Breast epithelium (tissue), 4 donors: ENCODE results near the gene MTR. TPM values are rescaled to one million over a fixed set of nuclear protein-coding genes. Genes with fewer than 3 reads are reported as not detected.

ENCODE experiments used
- DNase-seq, 2 donors: peaks; one replicate each; pipeline ENCODE4 v3.0.0-alpha.2; 2019; ENCODE audit warnings: low spot score in 2 of 2
- H3K27ac ChIP-seq, 2 donors: fragments of 200-600 bp; sonication (generic) in 1 of 2; one replicate each; pipeline ENCODE4 v1.5.1; 2016 to 2019; ENCODE audit warnings: mild to moderate bottlenecking in 1 of 2
- H3K27me3 ChIP-seq, 2 donors: fragments of 200-600 bp; sonication (generic) in 1 of 2; one replicate each; pipeline versions ENCODE4 v1.5.1 to v1.6.0; 2017 to 2019; ENCODE audit warnings: control low read depth in 1 of 2, mild to moderate bottlenecking in 1 of 2
- H3K36me3 ChIP-seq: fragments of 200-600 bp; one replicate; pipeline ENCODE4 v1.5.1; 2019
- H3K4me1 ChIP-seq, 2 donors: fragments of 200-600 bp; sonication (generic); one replicate each; pipeline ENCODE4 v1.5.1; 2016 to 2019; ENCODE audit warnings: control low read depth in 1 of 2
- H3K4me3 ChIP-seq, 3 donors: fragments of 200-600 bp; sonication (generic); 1 replicate in 2 of 3; 2 replicates in 1 of 3; pipeline ENCODE4 v1.5.1; 2016 to 2019; ENCODE audit warnings: mild to moderate bottlenecking in 3 of 3, moderate library complexity in 2 of 3
- H3K9me3 ChIP-seq, 2 donors: fragments of 200-600 bp; sonication (generic) in 1 of 2; one replicate each; pipeline ENCODE4 v1.5.1; 2016 to 2019; ENCODE audit warnings: control low read depth in 1 of 2
- CTCF ChIP-seq, 3 donors: fragments of 450-650 bp; IDR thresholded peaks; one replicate each; pipeline ENCODE4 v1.5.1; 2016 to 2017; ENCODE audit warnings: antibody characterized with exemption in 3 of 3, mild to moderate bottlenecking in 3 of 3, moderate library complexity in 3 of 3
- POLR2A ChIP-seq: fragments of 450-650 bp; IDR thresholded peaks from one replicate; pipeline ENCODE4 v1.6.1; 2016; ENCODE audit warnings: antibody characterized with exemption, mild to moderate bottlenecking, moderate library complexity
- POLR2AphosphoS5 ChIP-seq, 3 donors: sonication (generic); formaldehyde crosslinking; IDR thresholded peaks; one replicate each; pipeline ENCODE4 v1.6.1; 2017; ENCODE audit warnings: antibody characterized with exemption in 3 of 3
- intact Hi-C: fragments of 100-400 bp; cut with DNase I; formaldehyde crosslinking; loops from one replicate; pipeline ENCODE4 v1.15.1; 2023; ENCODE audit warnings: low total_unique reads
- total RNA-seq, 3 donors: library from RNA; depleted of rRNA; stranded (reverse); fragments of >200 nt; gene quantifications; one replicate each; pipeline ENCODE4 v1.1.0, GENCODE V29; 2016

Gene MTR
- total RNA-seq, 3 donors from 2014 or later = 30.5 to 32.3 (median 31.7) TPM

DNA sequence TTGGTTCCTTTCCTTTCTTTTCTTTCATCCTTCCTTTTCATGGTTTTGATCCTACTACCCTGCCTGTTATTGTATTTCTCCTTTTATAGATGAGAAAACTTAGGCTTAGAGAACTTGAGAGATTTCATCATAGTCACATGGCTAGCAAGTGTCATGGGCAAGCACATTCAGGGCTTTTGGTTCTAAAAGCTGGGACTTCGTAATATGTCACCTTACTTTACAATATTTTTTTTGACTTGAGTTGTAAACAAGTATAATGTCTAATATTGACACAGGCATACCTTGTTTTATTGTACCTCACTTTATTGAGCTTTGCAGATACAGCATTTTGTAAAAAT lies 70.7 kb downstream of the MTR start:
- TF ChIP-seq POLR2A (no peak), POLR2AphosphoS5 (IDR thresholded peaks at IDR 0.05) (no peak), CTCF (IDR thresholded peaks at IDR 0.05) (no peak)
- no peak for DNase-seq
- H3K4me1 ChIP-seq = no peaks in the 10 kb centered on the region
- H3K36me3 ChIP-seq = no peaks in the 10 kb centered on the region
- H3K27me3 ChIP-seq = no peaks in the 10 kb centered on the region
- intact Hi-C loops = no loop called here
- H3K4me3 ChIP-seq = no peak overlapping the region
- H3K27ac ChIP-seq = no peak overlapping the region
- H3K9me3 ChIP-seq = no peaks in the 10 kb centered on the region

GRCh38 chr1:236868625-236869467 lies 73.8 kb downstream of the MTR start:
- Histone ChIP-seq H3K27ac (no peak overlapping the region), H3K36me3 (no peaks in the 10 kb centered on the region), H3K27me3 (no peaks in the 10 kb centered on the region), H3K9me3 (no peaks in the 10 kb centered on the region), H3K4me1 (no peaks in the 10 kb centered on the region), H3K4me3 (no peak overlapping the region)
- intact Hi-C loops = no loop called here
- TF ChIP-seq POLR2AphosphoS5 (IDR thresholded peaks at IDR 0.05) (no peak), CTCF (IDR thresholded peaks at IDR 0.05) (peak; percentile 34 to 81 (median 66)), POLR2A (no peak)
- no peak for DNase-seq

DNA sequence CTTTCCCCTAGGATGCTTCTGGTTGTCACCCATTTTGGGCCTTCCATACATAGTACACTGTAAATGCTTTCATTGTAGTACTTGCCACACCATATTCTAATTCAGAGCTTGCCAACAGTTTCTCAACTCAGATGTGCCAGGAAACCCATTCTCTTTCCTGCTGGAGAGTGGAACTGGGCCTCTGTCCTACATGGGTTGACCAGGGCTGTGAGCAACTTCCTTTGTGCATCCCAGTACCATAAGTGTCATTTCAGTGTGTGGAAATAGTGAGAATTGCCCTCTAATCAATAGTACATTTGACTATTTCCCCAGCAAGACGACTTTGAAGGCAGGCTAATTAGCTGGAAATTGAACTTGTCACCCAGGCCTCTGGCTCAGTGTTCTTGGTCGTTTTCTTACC lies 74.8 kb downstream of the MTR start:
- no peaks in the 10 kb centered on the region for H3K36me3 ChIP-seq
- H3K9me3 ChIP-seq = no peaks in the 10 kb centered on the region
- H3K27ac ChIP-seq = no peak overlapping the region
- intact Hi-C loops = no loop called here
- TF ChIP-seq POLR2AphosphoS5 (IDR thresholded peaks at IDR 0.05) = no peak
- no peak for TF ChIP-seq CTCF (IDR thresholded peaks at IDR 0.05)
- no peak for TF ChIP-seq POLR2A
- H3K27me3 ChIP-seq = no peaks in the 10 kb centered on the region
- H3K4me1 ChIP-seq = no peaks in the 10 kb centered on the region
- H3K4me3 ChIP-seq = no peak overlapping the region
- no peak for DNase-seq

DNA sequence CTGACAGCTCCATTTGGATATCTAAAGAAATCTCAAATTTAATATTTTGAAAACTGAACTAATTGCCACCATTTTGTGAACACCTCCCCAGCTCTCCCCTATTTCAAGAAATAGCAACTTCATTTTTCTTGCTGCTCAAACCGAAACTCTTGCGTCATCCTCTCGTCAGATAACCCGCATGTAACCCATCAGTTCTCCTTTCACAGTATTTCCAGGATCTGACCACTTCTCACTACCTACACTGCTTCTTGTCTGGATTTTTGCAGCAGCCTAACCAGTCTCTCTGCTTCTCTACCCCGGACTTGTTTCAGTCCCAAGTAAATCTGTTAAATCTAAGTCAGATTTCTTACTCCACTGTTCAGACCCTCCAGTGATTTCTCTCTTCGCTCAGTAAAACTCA lies 75.6 kb downstream of the MTR start:
- no peaks in the 10 kb centered on the region for H3K27me3 ChIP-seq
- no peak overlapping the region for H3K27ac ChIP-seq
- H3K4me3 ChIP-seq = no peak overlapping the region
- H3K36me3 ChIP-seq = no peaks in the 10 kb centered on the region
- intact Hi-C loops = no loop called here
- H3K9me3 ChIP-seq = no peaks in the 10 kb centered on the region
- H3K4me1 ChIP-seq = no peaks in the 10 kb centered on the region
- DNase-seq = no peak
- TF ChIP-seq POLR2A = no peak
- no peak for TF ChIP-seq CTCF (IDR thresholded peaks at IDR 0.05)
- TF ChIP-seq POLR2AphosphoS5 (IDR thresholded peaks at IDR 0.05) = no peak

DNA sequence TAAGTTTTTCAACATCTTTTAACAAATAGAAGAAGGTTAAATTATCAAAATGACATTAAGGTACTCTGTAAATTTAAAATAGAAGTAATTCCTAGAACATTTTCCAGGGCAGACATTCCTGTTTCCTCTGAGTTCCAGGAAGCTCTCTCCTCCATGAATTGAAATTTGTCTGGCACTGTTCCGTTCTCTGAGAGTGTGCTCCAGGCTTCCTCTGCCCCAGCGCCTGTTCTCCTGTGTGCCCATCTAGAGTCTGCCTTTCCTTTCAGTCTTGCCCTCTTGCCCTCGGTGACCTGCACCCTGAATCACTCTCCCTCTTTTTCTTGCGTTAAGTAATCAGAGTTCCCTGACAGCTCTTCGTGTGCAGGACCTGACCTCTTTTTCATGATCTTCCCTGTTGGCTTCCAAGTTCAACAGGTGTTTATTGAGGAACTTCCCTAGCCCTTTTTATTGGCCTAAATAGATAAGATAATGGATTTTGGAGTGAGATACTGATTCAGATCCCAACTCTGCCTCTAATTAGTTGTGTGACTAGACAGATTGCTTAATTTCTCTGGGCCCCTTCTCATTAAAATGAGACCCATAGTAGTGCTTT lies 77.1 kb downstream of the MTR start:
- Histone ChIP-seq H3K9me3 (no peaks in the 10 kb centered on the region), H3K27me3 (no peaks in the 10 kb centered on the region)
- TF ChIP-seq POLR2AphosphoS5 (IDR thresholded peaks at IDR 0.05) (no peak), CTCF (IDR thresholded peaks at IDR 0.05) (no peak), POLR2A (no peak)

More for the DNA sequence above, 77.1 kb downstream of the MTR start:
- intact Hi-C loops = no loop called here
- no peaks in the 10 kb centered on the region for H3K36me3 ChIP-seq
- no peak overlapping the region for H3K4me3 ChIP-seq
- no peak overlapping the region for H3K27ac ChIP-seq
- no peak for DNase-seq
- H3K4me1 ChIP-seq = no peaks in the 10 kb centered on the region
